NCI-H128 (cell line): ENCODE results near the gene CDC42SE1.

Experiments
- DNase-seq: peaks from one replicate; lab custom pipeline; 2025; ENCODE audit not compliant: unreplicated experiment; lab: John Stamatoyannopoulos, UW

CDC42SE1 gene

GRCh38 chr1:151054971-151055547 is 4.4 kb downstream of the CDC42SE1 start:
- no peak for DNase-seq

GRCh38 chr1:151051356-151052009 is 7.9 kb downstream of the CDC42SE1 start:
- no peak for DNase-seq

GRCh38 chr1:151050051-151050688 is 9.3 kb downstream of the CDC42SE1 start:
- DNase-seq: no peak

GRCh38 chr1:151049458-151049857 is 10.0 kb downstream of the CDC42SE1 start:
- no peak for DNase-seq

- DNase-seq: no peak
Observed at GRCh38 chr1:151048645-151049032, 10.8 kb downstream of the CDC42SE1 start.

- DNase-seq: no peak
Observed at GRCh38 chr1:151047925-151048644, 11.3 kb downstream of the CDC42SE1 start.

GRCh38 chr1:151047591-151047924 is 11.9 kb downstream of the CDC42SE1 start, which contains the start of gene C1orf56:
Gene C1orf56 (plus strand): TSS chr1:151047751. CDS start chr1:151047848, 97 bp downstream.
- DNase-seq: peak; percentile 69

- DNase-seq: no peak
Observed at GRCh38 chr1:151043163-151043562, 16.3 kb downstream of the CDC42SE1 start.

- DNase-seq: no peak
Observed at GRCh38 chr1:151039521-151039920, 19.9 kb downstream of the CDC42SE1 start.

- DNase-seq: no peak
Observed at GRCh38 chr1:151037032-151037431, 22.4 kb downstream of the CDC42SE1 start.

GRCh38 chr1:151036356-151036755 is 23.1 kb downstream of the CDC42SE1 start, which contains the start of gene BNIPL:
Gene BNIPL (plus strand): TSS chr1:151036586. CDS start chr1:151036726, 140 bp downstream.
- no peak for DNase-seq

- DNase-seq: no peak
Observed at GRCh38 chr1:151035167-151035566, 24.3 kb downstream of the CDC42SE1 start.

- DNase-seq: no peak
Observed at GRCh38 chr1:151032164-151032563, 27.3 kb downstream of the CDC42SE1 start.

GRCh38 chr1:151026460-151026859 is 33.0 kb downstream of the CDC42SE1 start:
- no peak for DNase-seq

- peak; percentile 54 for DNase-seq
Observed at GRCh38 chr1:151024540-151025146, 34.8 kb downstream of the CDC42SE1 start.

GRCh38 chr1:151013518-151013917 is 45.9 kb downstream of the CDC42SE1 start:
- DNase-seq: peak; percentile 24

GRCh38 chr1:151012684-151013471 is 46.5 kb downstream of the CDC42SE1 start:
- DNase-seq: no peak

- no peak for DNase-seq
Observed at GRCh38 chr1:151011154-151011850, 48.1 kb downstream of the CDC42SE1 start.

- DNase-seq: no peak
Observed at GRCh38 chr1:151010346-151010726, 49.1 kb downstream of the CDC42SE1 start.
